ENCODE results near the gene CFAP54. TPM values are rescaled to one million over a fixed set of nuclear protein-coding genes. Genes with fewer than 3 reads are reported as not detected.
A peak's percentile ranks its signal among the peaks of the same experiment; 100 is the strongest.

The CFAP54 gene, protein sequence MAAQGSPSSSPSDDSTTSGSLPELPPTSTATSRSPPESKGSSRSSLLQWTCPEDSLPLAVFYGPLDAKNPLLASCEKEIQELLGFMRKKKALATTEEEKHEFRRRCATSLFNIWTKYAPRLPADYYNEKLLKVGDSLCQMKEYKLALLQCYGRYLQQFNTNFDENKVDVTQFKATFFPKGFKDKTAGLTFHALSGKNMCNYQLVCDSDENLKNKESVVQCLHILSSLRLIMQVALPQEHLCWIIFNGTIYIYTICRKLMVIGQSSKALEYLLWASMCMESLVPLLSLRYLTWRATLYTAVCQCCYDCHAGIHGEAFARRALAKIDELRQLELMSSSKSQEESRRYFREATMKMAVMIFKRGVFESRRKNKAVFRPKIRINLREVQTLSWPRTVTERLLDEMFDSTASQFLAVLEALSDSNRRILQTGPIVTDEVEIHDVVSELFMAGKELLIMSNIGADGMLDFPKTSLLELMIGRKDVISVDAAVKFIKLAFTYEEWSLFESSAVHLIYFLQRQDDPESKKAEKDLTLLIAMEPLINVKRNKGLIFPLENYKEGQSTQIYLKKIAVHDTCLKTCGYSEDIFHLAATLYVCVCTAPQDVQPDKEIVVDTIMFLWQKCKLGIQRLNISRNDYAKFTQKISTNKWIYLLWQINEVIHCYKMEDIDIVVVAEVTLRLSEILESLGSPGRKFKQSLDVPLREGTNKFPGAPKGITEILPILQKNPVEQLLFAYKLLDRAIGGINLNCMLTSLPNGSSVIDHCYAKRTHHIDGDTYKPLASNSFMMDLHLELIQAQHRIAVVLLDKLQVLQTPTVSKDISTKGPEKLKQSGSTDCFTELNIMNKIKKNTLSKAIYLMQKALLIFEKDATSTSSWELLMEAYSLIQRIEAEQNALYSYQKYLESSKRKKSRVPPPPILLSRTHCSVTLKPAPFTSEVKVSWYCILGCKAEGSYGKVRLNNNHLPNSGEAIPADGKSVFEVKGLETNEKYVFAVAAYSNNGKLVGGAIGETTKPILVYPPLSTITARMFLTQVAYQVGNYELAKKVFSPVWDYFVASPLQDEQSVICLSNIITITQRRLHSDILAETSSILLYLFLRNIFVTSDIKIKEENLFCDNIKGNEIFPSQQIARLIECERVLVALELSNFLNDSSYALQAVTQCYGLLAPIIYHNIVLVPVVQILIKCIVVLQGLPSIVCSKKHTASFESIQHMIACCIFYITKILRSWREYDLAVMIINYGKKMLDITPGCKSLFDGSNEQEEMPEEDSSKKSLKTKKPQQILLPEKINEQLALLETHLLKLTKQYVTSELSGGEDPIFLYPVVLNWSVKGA (N-terminal part only)
- 0.16 TPM for total RNA-seq
- long read RNA-seq = 0 reads

DNA sequence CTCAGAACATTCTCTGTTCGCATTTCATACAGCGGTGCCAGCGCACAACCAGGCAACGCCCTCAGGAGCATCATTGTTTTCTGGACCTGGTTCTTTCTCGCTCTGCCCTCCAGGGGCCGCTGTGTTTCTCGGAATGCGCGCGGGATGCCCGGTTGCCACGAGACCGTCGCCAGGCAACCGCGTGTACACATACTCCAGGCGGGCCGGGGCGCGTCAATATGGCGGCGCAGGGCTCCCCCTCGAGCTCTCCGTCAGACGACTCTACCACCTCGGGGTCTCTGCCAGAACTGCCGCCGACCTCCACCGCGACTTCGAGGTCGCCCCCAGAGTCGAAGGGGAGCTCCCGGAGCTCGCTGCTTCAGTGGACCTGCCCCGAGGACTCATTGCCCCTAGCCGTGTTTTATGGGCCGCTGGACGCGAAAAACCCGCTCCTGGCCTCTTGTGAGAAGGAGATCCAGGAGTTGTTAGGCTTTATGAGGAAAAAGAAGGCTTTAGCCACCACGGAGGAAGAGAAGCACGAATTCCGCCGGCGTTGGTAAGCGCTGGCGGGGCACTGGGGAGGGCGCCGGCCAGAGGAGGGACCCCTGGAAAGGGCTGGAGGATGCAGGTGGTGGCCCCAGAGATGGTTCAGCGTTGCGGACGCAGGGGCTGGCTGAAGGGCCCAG, at the start of gene CFAP54:
TSS of gene CFAP54 (plus strand) at position 186 of the 665 bp plus-strand sequence. CDS start at position 219, 33 bp downstream.
- peaks cover 3% of the 10 kb centered on the region for H3K27me3 ChIP-seq (ENCODE audit: low read depth)
- peak; percentile 94 for DNase-seq
- no peak within 1 kb of the TSS for H3K27ac ChIP-seq (replicated peaks)
- H3K36me3 ChIP-seq = no peaks in the 10 kb centered on the region
- peaks cover 10% of the 10 kb centered on the region for H3K4me1 ChIP-seq
- TF ChIP-seq, protein P1, sequence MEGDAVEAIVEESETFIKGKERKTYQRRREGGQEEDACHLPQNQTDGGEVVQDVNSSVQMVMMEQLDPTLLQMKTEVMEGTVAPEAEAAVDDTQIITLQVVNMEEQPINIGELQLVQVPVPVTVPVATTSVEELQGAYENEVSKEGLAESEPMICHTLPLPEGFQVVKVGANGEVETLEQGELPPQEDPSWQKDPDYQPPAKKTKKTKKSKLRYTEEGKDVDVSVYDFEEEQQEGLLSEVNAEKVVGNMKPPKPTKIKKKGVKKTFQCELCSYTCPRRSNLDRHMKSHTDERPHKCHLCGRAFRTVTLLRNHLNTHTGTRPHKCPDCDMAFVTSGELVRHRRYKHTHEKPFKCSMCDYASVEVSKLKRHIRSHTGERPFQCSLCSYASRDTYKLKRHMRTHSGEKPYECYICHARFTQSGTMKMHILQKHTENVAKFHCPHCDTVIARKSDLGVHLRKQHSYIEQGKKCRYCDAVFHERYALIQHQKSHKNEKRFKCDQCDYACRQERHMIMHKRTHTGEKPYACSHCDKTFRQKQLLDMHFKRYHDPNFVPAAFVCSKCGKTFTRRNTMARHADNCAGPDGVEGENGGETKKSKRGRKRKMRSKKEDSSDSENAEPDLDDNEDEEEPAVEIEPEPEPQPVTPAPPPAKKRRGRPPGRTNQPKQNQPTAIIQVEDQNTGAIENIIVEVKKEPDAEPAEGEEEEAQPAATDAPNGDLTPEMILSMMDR (IDR thresholded peaks at IDR 0.05; ENCODE audit: borderline replicate concordance) = peak; percentile 89
- peak within 1 kb of the TSS; percentile 75 for H3K4me3 ChIP-seq
- intact Hi-C loops (cut with micrococcal nuclease) = no loop called here
- no peaks in the 10 kb centered on the region for H3K9me3 ChIP-seq (replicated peaks)

DNA sequence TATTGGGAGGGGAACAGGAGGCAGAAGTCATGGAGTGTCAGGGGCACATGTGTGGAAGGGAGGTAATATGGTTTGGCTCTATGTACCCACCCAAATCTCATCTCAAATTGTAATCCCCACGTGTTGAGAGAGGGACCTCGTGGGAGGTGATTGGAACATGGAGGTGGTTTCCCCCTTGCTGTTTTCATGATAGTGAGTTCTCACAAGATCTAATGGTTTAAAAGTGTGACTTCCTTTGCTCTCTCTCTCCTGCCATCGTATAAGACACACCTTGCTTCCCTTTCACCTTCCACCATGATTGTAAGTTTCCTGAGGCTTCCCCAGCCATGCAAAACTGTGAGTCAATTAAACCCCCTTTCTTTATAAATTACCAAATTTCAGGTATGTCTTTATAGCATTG, 47.6 kb upstream of the CFAP54 start:
- intact Hi-C loops (cut with micrococcal nuclease) = no loop called here

GRCh38 chr12:96442906-96443305, 46.5 kb upstream of the CFAP54 start:
- TF ChIP-seq, protein P1 (IDR thresholded peaks at IDR 0.05; ENCODE audit: borderline replicate concordance) = no peak
- Histone ChIP-seq H3K36me3 (no peaks in the 10 kb centered on the region), H3K4me3 (no peak overlapping the region), H3K9me3 (replicated peaks) (no peaks in the 10 kb centered on the region), H3K4me1 (peaks cover 19% of the 10 kb centered on the region), H3K27ac (replicated peaks) (no peak overlapping the region), H3K27me3 (ENCODE audit: low read depth) (no peaks in the 10 kb centered on the region)
- DNase-seq = no peak
- intact Hi-C loops (cut with micrococcal nuclease) = no loop called here

More for the DNA sequence above, 47.6 kb upstream of the CFAP54 start:
- Histone ChIP-seq H3K36me3 (no peaks in the 10 kb centered on the region), H3K4me3 (no peak overlapping the region), H3K9me3 (replicated peaks) (no peaks in the 10 kb centered on the region), H3K27ac (replicated peaks) (no peak overlapping the region), H3K27me3 (ENCODE audit: low read depth) (no peaks in the 10 kb centered on the region), H3K4me1 (peaks cover 14% of the 10 kb centered on the region)
- TF ChIP-seq, protein P1 (IDR thresholded peaks at IDR 0.05; ENCODE audit: borderline replicate concordance) = no peak
- DNase-seq = no peak

DNA sequence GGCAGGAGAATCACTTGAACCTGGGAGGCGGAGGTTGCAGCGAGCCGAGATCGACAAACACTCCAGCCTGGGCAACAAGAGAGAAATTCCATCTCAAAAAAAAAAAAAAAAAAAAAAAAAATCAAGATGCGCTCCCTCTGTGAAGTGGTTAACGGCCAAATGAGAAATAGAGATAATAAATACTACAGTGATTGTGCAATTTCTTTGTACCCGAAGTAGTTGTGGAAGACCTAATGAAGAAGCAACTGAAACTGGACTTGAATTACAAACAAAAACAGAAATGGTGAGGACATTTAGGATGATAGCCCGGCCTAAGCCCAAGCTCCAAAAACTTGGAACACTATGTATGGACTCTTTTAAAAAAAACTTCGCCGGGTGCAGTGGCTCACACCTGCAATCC, 45.0 kb upstream of the CFAP54 start:
- H3K4me3 ChIP-seq = no peak overlapping the region
- no peak for DNase-seq
- H3K36me3 ChIP-seq = no peaks in the 10 kb centered on the region
- H3K27ac ChIP-seq (replicated peaks) = peak overlapping the region; percentile 89
- H3K4me1 ChIP-seq = peaks cover 19% of the 10 kb centered on the region
- no peaks in the 10 kb centered on the region for H3K9me3 ChIP-seq (replicated peaks)
- no peaks in the 10 kb centered on the region for H3K27me3 ChIP-seq (ENCODE audit: low read depth)
- intact Hi-C loops (cut with micrococcal nuclease) = no loop called here
- TF ChIP-seq, protein P1 (IDR thresholded peaks at IDR 0.05; ENCODE audit: borderline replicate concordance) = no peak

All from left ventricle myocardium inferior (tissue), 1 donor.